Urinary bladder (tissue), 4 donors: ENCODE measurements around the gene SREBF2. TPM values are rescaled to one million over a fixed set of nuclear protein-coding genes. Genes with fewer than 3 reads are reported as not detected.
"Not testable (repeated sequence)": the region's sequence is repeated elsewhere in the genome, so short reads cannot be mapped to it uniquely, and the experiment has no call there.

ENCODE experiments used
- DNase-seq: peaks from one replicate; pipeline ENCODE4 v3.0.0-alpha.2; 2015; ENCODE audit errors: extremely low spot score
- H3K27ac ChIP-seq: one replicate; pipeline ENCODE4 v1.5.1; 2013; ENCODE audit warnings: low read depth, mild to moderate bottlenecking, moderate library complexity
- H3K36me3 ChIP-seq: one replicate; pipeline ENCODE4 v1.6.1; 2013; ENCODE audit warnings: mild to moderate bottlenecking, moderate library complexity; ENCODE audit not compliant: insufficient read depth
- H3K4me1 ChIP-seq: one replicate; pipeline ENCODE4 v1.6.1; 2013; ENCODE audit warnings: mild to moderate bottlenecking, moderate library complexity; ENCODE audit not compliant: insufficient read depth
- H3K4me3 ChIP-seq: one replicate; pipeline ENCODE4 v1.5.1; 2013; ENCODE audit warnings: low read depth, low read length
- WGBS: extraction: QIAGEN DNeasy Blood & Tissue Kit; methylation state at CpG from one replicate; pipeline ENCODE4 v1.1.7; 2013; 5-methylcytosine and 5-hydroxymethylcytosine counted together
- polyA plus RNA-seq: library from polyadenylated mRNA; stranded (reverse); fragments of 200-250 nt; gene quantifications from one replicate; pipeline ENCODE4 v1.2.3, GENCODE V29; 2013
- small RNA-seq: library from RNA; depleted of rRNA; stranded (forward); fragments of <200 nt; gene quantifications from one replicate; pipeline ENCODE3, GENCODE V24; 2014
- total RNA-seq: library from RNA; depleted of rRNA; stranded (reverse); fragments of >200 nt; gene quantifications from one replicate; pipeline ENCODE4 v1.2.3, GENCODE V29; 2014
- donor health status: healthy with polysubstance abuse.
- donor health status: healthy.

Gene SREBF2
- total and polyA plus RNA-seq, 2 donors, result 49.7 to 51.3 TPM

- H3K36me3 ChIP-seq, result no peaks in the 10 kb centered on the region
- no peak overlapping the region for H3K4me3 ChIP-seq
- no peaks in the 10 kb centered on the region for H3K4me1 ChIP-seq
- 47% methylated on average over 13 of the region's 13 CpGs for WGBS
- H3K27ac ChIP-seq, result peak overlapping the region; percentile 59
- DNase-seq, result no peak
Measured at GRCh38 chr22:41940832-41941765, 108.2 kb downstream of the SREBF2 start.

GRCh38 chr22:41943661-41944209, 110.8 kb downstream of the SREBF2 start:
- Histone ChIP-seq H3K4me1 (no peaks in the 10 kb centered on the region), H3K4me3 (no peak overlapping the region), H3K27ac (no peak overlapping the region), H3K36me3 (no peaks in the 10 kb centered on the region)
- 80% methylated on average over 9 of the region's 9 CpGs for whole genome bisulfite sequencing
- DNase-seq, result no peak

GRCh38 chr22:41946629-41947423, 113.9 kb downstream of the SREBF2 start, which contains the start of gene CENPM:
TSS of gene CENPM (minus strand) at chr22:41947152. CDS start at chr22:41947076, 76 bp downstream.
- H3K4me3 ChIP-seq, result peak within 1 kb of the TSS; percentile 45
- 2% methylated on average over 56 of the region's 56 CpGs for WGBS
- H3K27ac ChIP-seq, result no peak within 1 kb of the TSS
- no peaks in the 10 kb centered on the region for H3K4me1 ChIP-seq
- no peaks in the 10 kb centered on the region for H3K36me3 ChIP-seq
- peak; percentile 92 for DNase-seq

GRCh38 chr22:41947424-41948080, 114.6 kb downstream of the SREBF2 start:
- Histone ChIP-seq H3K4me1 (no peaks in the 10 kb centered on the region), H3K36me3 (no peaks in the 10 kb centered on the region), H3K4me3 (no peak overlapping the region), H3K27ac (no peak overlapping the region)
- no peak for DNase-seq
- WGBS, result 76% methylated on average over 21 of the region's 21 CpGs

GRCh38 chr22:41948142-41948541, 115.2 kb downstream of the SREBF2 start:
- no peaks in the 10 kb centered on the region for H3K4me1 ChIP-seq
- no peaks in the 10 kb centered on the region for H3K36me3 ChIP-seq
- H3K4me3 ChIP-seq, result no peak overlapping the region
- no peak overlapping the region for H3K27ac ChIP-seq
- 85% methylated on average over 2 of the region's 2 CpGs for WGBS
- DNase-seq, result no peak

- not testable (repeated sequence) for H3K36me3 ChIP-seq, H3K4me3 ChIP-seq, DNase-seq, H3K27ac ChIP-seq, H3K4me1 ChIP-seq
- 96% methylated on average over 8 of the region's 8 CpGs for whole genome bisulfite sequencing
Measured at GRCh38 chr22:41948928-41949296, 116.0 kb downstream of the SREBF2 start.

- no peak overlapping the region for H3K27ac ChIP-seq
- WGBS, result 88% methylated on average over 7 of the region's 7 CpGs
- H3K36me3 ChIP-seq, result no peaks in the 10 kb centered on the region
- no peak for DNase-seq
- no peak overlapping the region for H3K4me3 ChIP-seq
- H3K4me1 ChIP-seq, result no peaks in the 10 kb centered on the region
Measured at GRCh38 chr22:41949297-41949965, 116.5 kb downstream of the SREBF2 start.

GRCh38 chr22:41951898-41952474, 119.1 kb downstream of the SREBF2 start, which contains the start of gene SMIM45:
TSS of gene SMIM45 (plus strand) at chr22:41952150.
- no peaks in the 10 kb centered on the region for H3K4me1 ChIP-seq
- H3K36me3 ChIP-seq, result no peaks in the 10 kb centered on the region
- no peak within 1 kb of the TSS for H3K4me3 ChIP-seq
- DNase-seq, result peak; percentile 61
- WGBS, result 51% methylated on average over 16 of the region's 16 CpGs
- H3K27ac ChIP-seq, result no peak within 1 kb of the TSS

GRCh38 chr22:41952713-41953112, 119.8 kb downstream of the SREBF2 start:
- Histone ChIP-seq H3K36me3 (no peaks in the 10 kb centered on the region), H3K4me3 (no peak overlapping the region), H3K27ac (no peak overlapping the region), H3K4me1 (no peaks in the 10 kb centered on the region)
- WGBS, result 89% methylated on average over 2 of the region's 2 CpGs
- no peak for DNase-seq

Small RNA genes lying within 50 kb of the gene (small RNA-seq; reads per million reads assigned to genes)
- 0.77 reads per million, percentile 66 among the genes with 10 or more reads in this experiment for gene MIR33A

Other genes with a start within 250 kb of the SREBF2 start
- gene PMM1, start 243.3 kb upstream of the SREBF2 start, total RNA-seq, result 8.8 TPM
- gene PMM1, start 243.3 kb upstream of the SREBF2 start, polyA plus RNA-seq, result 63.2 TPM
- gene DESI1, start 212.1 kb upstream of the SREBF2 start, total RNA-seq, result 12.7 TPM
- 14.5 TPM for gene DESI1, start 212.1 kb upstream of the SREBF2 start, polyA plus RNA-seq
- gene XRCC6, start 211.8 kb upstream of the SREBF2 start, total RNA-seq, result 199 TPM
- 195 TPM for gene XRCC6, start 211.8 kb upstream of the SREBF2 start, polyA plus RNA-seq
- gene SNU13, start 144.2 kb upstream of the SREBF2 start, total RNA-seq, result 41.3 TPM
- gene SNU13, start 144.2 kb upstream of the SREBF2 start, polyA plus RNA-seq, result 137 TPM
- gene MEI1, start 133.6 kb upstream of the SREBF2 start, total RNA-seq, result 0.95 TPM
- 1.3 TPM for gene MEI1, start 133.6 kb upstream of the SREBF2 start, polyA plus RNA-seq
- 15.0 TPM for gene CCDC134, start 32.4 kb upstream of the SREBF2 start, total RNA-seq
- gene CCDC134, start 32.4 kb upstream of the SREBF2 start, polyA plus RNA-seq, result 2.4 TPM
- not detected for gene SHISA8, start 82.0 kb downstream of the SREBF2 start, total RNA-seq
- gene SHISA8, start 82.0 kb downstream of the SREBF2 start, polyA plus RNA-seq, result not detected
- gene TNFRSF13C, start 93.7 kb downstream of the SREBF2 start, total RNA-seq, result 0.53 TPM
- gene TNFRSF13C, start 93.7 kb downstream of the SREBF2 start, polyA plus RNA-seq, result 0.06 TPM
- 6.2 TPM for gene CENPM, start 114.0 kb downstream of the SREBF2 start, total RNA-seq
- gene CENPM, start 114.0 kb downstream of the SREBF2 start, polyA plus RNA-seq, result 1.1 TPM
- gene SEPTIN3, start 136.3 kb downstream of the SREBF2 start, total RNA-seq, result 1.7 TPM
- 0.49 TPM for gene SEPTIN3, start 136.3 kb downstream of the SREBF2 start, polyA plus RNA-seq
- gene WBP2NL, start 165.7 kb downstream of the SREBF2 start, total RNA-seq, result 5.2 TPM
- 0.98 TPM for gene WBP2NL, start 165.7 kb downstream of the SREBF2 start, polyA plus RNA-seq
- gene NAGA, start 237.7 kb downstream of the SREBF2 start, total RNA-seq, result 38.6 TPM
- 30.9 TPM for gene NAGA, start 237.7 kb downstream of the SREBF2 start, polyA plus RNA-seq
- gene PHETA2, start 241.1 kb downstream of the SREBF2 start, total RNA-seq, result 26.0 TPM
- gene PHETA2, start 241.1 kb downstream of the SREBF2 start, polyA plus RNA-seq, result 17.3 TPM
- 10.0 TPM for gene SMDT1, start 246.6 kb downstream of the SREBF2 start, total RNA-seq
- gene SMDT1, start 246.6 kb downstream of the SREBF2 start, polyA plus RNA-seq, result 86.1 TPM